Endothelial cell of umbilical vein (primary cell): ENCODE results near the gene CFAP97D1. TPM values are rescaled to one million over a fixed set of nuclear protein-coding genes. Genes with fewer than 3 reads are reported as not detected.

Source experiments
- BruUV-seq: library from RNA; stranded (reverse); fragments of 400-500 nt; replicated peaks from 2 replicates; lab custom pipeline; 2021; lab: Mats Ljungman, UMichigan
- CTCF ChIA-PET: fragments of 300-600, 350-600 bp; sonication (Branson Sonifier 250); formaldehyde crosslinking; loops from one replicate; lab custom pipeline; 2021; ENCODE audit warnings: antibody characterized with exemption, inconsistent platforms; lab: Charles Lee
- POLR2A ChIA-PET: fragments of 300-600, 350-600 bp; sonication (Branson Sonifier 250); formaldehyde crosslinking; loops from one replicate; lab custom pipeline; 2021; ENCODE audit warnings: antibody characterized with exemption, inconsistent platforms; lab: Charles Lee
- DNase-seq: peaks from one replicate; pipeline ENCODE4 v3.0.0-alpha.2; 2011; ENCODE audit warnings: low read depth, low spot score
- FAIRE-seq: peaks from 2 replicates; lab custom pipeline; 2011; peaks lifted over from hg19 to GRCh38; lab: Jason Lieb, UNC
- H2AFZ ChIP-seq: 2 replicates; pipeline ENCODE4 v1.6.0; 2012; ENCODE audit warnings: low read depth, low read length, control low read depth, inconsistent platforms
- H3K27ac ChIP-seq: 2 replicates; pipeline ENCODE4 v1.5.1; 2011; ENCODE audit warnings: low read depth, mild to moderate bottlenecking, control low read depth, low read length, moderate library complexity; ENCODE audit not compliant: insufficient read depth
- H3K27me3 ChIP-seq, 2 experiments: 2 replicates each; pipeline versions ENCODE4 v1.6.0 to v1.6.1; 2011; ENCODE audit warnings: low read length in 2 of 2, mixed read lengths in 1 of 2; ENCODE audit not compliant: control insufficient read depth in 2 of 2, insufficient read depth in 2 of 2
- H3K36me3 ChIP-seq, 2 experiments: 2 replicates in 1 of 2; 3 replicates in 1 of 2; pipeline ENCODE4 v1.5.1; 2011; ENCODE audit warnings: low read length in 2 of 2, mild to moderate bottlenecking in 1 of 2, moderate library complexity in 1 of 2; ENCODE audit not compliant: control insufficient read depth in 2 of 2, insufficient read depth in 2 of 2; ENCODE audit errors: extremely low read depth in 1 of 2
- H3K4me1 ChIP-seq: 3 replicates; pipeline ENCODE4 v1.5.1; 2011; ENCODE audit warnings: mild to moderate bottlenecking, low read length; ENCODE audit not compliant: control insufficient read depth, insufficient read depth; ENCODE audit errors: extremely low read depth
- H3K4me2 ChIP-seq: 2 replicates; pipeline ENCODE4 v1.6.1; 2011; ENCODE audit warnings: low read length, control low read depth, mixed read lengths; ENCODE audit not compliant: insufficient read depth
- H3K4me3 ChIP-seq, 3 experiments: fragments of 200-600 bp in 1 of 3; sonication (generic), shearing (Covaris generic) in 1 of 3; replicated peaks in 1 of 3; 2 replicates each; pipeline ENCODE4 v1.5.1; 2011 to 2016; ENCODE audit warnings: control low read depth in 3 of 3, low read length in 3 of 3, mild to moderate bottlenecking in 2 of 3, inconsistent platforms in 1 of 3, low read depth in 1 of 3, moderate library complexity in 1 of 3; ENCODE audit not compliant: insufficient read depth in 1 of 3
- H3K79me2 ChIP-seq: 2 replicates; pipeline ENCODE4 v1.6.0; 2012; ENCODE audit warnings: low read length, inconsistent platforms; ENCODE audit not compliant: control insufficient read depth, insufficient read depth
- H3K9ac ChIP-seq: replicated peaks from 2 replicates; pipeline ENCODE3; 2011; ENCODE audit warnings: low read length, control low read depth; ENCODE audit not compliant: insufficient read depth; ENCODE audit errors: extremely low read depth
- H3K9me1 ChIP-seq: replicated peaks from 3 replicates; pipeline ENCODE4 v1.6.0; 2011; ENCODE audit warnings: mild to moderate bottlenecking, low read length; ENCODE audit not compliant: control insufficient read depth, insufficient read depth; ENCODE audit errors: extremely low read depth
- H3K9me3 ChIP-seq: replicated peaks from 2 replicates; pipeline ENCODE4 v1.5.1; 2012; ENCODE audit warnings: low read length, inconsistent platforms; ENCODE audit not compliant: control insufficient read depth, insufficient read depth
- H4K20me1 ChIP-seq: replicated peaks from 2 replicates; pipeline ENCODE3; 2011; ENCODE audit warnings: mild to moderate bottlenecking, low read length; ENCODE audit not compliant: control insufficient read depth, insufficient read depth; ENCODE audit errors: extremely low read depth
- CTCF ChIP-seq, 2 donors: IDR thresholded peaks; 1 replicate in 1 of 2; 2 replicates in 1 of 2; pipeline ENCODE4 v1.5.1; 2011; ENCODE audit warnings: low read length in 2 of 2, mild to moderate bottlenecking in 2 of 2, moderate library complexity in 2 of 2, control low read depth in 1 of 2, inconsistent platforms in 1 of 2, low read depth in 1 of 2; ENCODE audit not compliant: insufficient read depth in 1 of 2; ENCODE audit errors: extremely low read depth in 1 of 2
- EZH2 ChIP-seq: IDR thresholded peaks from 2 replicates; pipeline ENCODE4 v1.6.1; 2012; ENCODE audit warnings: borderline replicate concordance, low read depth, mild to moderate bottlenecking, moderate library complexity, low read length, inconsistent platforms; ENCODE audit not compliant: severe bottlenecking
- FOS ChIP-seq: IDR thresholded peaks from 2 replicates; pipeline ENCODE4 v1.6.1; 2011; ENCODE audit warnings: mild to moderate bottlenecking, low read length, moderate library complexity, borderline replicate concordance; ENCODE audit not compliant: insufficient read depth
- GATA2 ChIP-seq: IDR thresholded peaks from 2 replicates; pipeline ENCODE4 v1.7.0; 2011; ENCODE audit warnings: low read depth, mild to moderate bottlenecking, moderate library complexity, mixed read lengths, low read length; ENCODE audit not compliant: insufficient read length, insufficient read depth
- JUN ChIP-seq: IDR thresholded peaks from 2 replicates; pipeline ENCODE4 v1.6.1; 2011; ENCODE audit warnings: borderline replicate concordance, low read depth; ENCODE audit not compliant: insufficient read length, insufficient read depth
- MYC ChIP-seq: IDR thresholded peaks from one replicate; pipeline ENCODE4 v1.6.1; 2011; ENCODE audit warnings: mild to moderate bottlenecking, low read depth, low read length
- POLR2A ChIP-seq: IDR thresholded peaks from 2 replicates; pipeline ENCODE4 v1.6.1; 2012; ENCODE audit warnings: low read depth, mild to moderate bottlenecking, control low read depth, low read length
- POLR2AphosphoS5 ChIP-seq: IDR thresholded peaks from 2 replicates; pipeline ENCODE4 v1.6.1; 2012; ENCODE audit warnings: low read depth, mild to moderate bottlenecking, control low read depth, low read length, moderate library complexity; ENCODE audit not compliant: insufficient read depth
- dilution Hi-C: fragments of 300-500 bp; cut with MboI; formaldehyde crosslinking; loops from one replicate; pipeline ENCODE4 v1.15.0; 2019; ENCODE audit warnings: low sequenced_read_pairs; ENCODE audit not compliant: extremely low pct_ligation_motif_present
- intact Hi-C: fragments of 100-400 bp; cut with micrococcal nuclease; formaldehyde crosslinking; loops from one replicate; pipeline ENCODE4 v1.10.0; 2022
- polyA plus RNA-seq, 4 experiments: library from polyadenylated mRNA; depleted of rRNA in 3 of 4; stranded (reverse) in 3 of 4; unstranded in 1 of 4; fragments of >200 nt; gene quantifications; 2 replicates each; pipeline versions ENCODE4 v1.2.1 to v1.2.3, GENCODE V29; 2011 to 2012; ENCODE audit warnings: missing spikeins in 1 of 4
- total RNA-seq: library from RNA; stranded (reverse); gene quantifications from 2 replicates; pipeline ENCODE4 v1.2.3, GENCODE V29; 2021
- TF ChIP-seq, protein P1 (sequence below): IDR thresholded peaks from 2 replicates; pipeline ENCODE4 v1.6.1; 2011; ENCODE audit not compliant: insufficient read depth, insufficient read length

Gene CFAP97D1
- total and polyA plus RNA-seq, 2 donors (not counting 3 experiments of a cell fraction or from before 2014, with no cell fraction given): not detected

- ChIA-PET POLR2A (no interaction called here), CTCF (no interaction called here)
- no peaks in the 10 kb centered on the region for H3K9me1 ChIP-seq
- no peaks in the 10 kb centered on the region for H3K79me2 ChIP-seq
- peak overlapping the region; percentile 51 for H3K4me2 ChIP-seq
- no TSS peak for BruUV-seq
- DNase-seq: no peak
- H3K9ac ChIP-seq: no peak overlapping the region
- no peak for FAIRE-seq
- H3K4me3 ChIP-seq: no peak overlapping the region
- H3K4me1 ChIP-seq: peaks cover 22% of the 10 kb centered on the region
- no peaks in the 10 kb centered on the region for H3K9me3 ChIP-seq
- no peaks in the 10 kb centered on the region for H4K20me1 ChIP-seq
- no peak for TF ChIP-seq GATA2
- TF ChIP-seq FOS: peak; percentile 62
- TF ChIP-seq POLR2AphosphoS5: peak; percentile 38
- TF ChIP-seq EZH2: no peak
- peaks cover 0 to 3% of the 10 kb centered on the region in 2 experiments for H3K27me3 ChIP-seq
- no peak overlapping the region for H3K27ac ChIP-seq
- intact Hi-C loops (no loop called here), dilution Hi-C loops (no loop called here)
- H3K36me3 ChIP-seq: no peaks in the 10 kb centered on the region
- no peak overlapping the region for H2AFZ ChIP-seq
Measured at GRCh38 chr17:43784068-43784467, 3.8 kb downstream of the CFAP97D1 start.

DNA sequence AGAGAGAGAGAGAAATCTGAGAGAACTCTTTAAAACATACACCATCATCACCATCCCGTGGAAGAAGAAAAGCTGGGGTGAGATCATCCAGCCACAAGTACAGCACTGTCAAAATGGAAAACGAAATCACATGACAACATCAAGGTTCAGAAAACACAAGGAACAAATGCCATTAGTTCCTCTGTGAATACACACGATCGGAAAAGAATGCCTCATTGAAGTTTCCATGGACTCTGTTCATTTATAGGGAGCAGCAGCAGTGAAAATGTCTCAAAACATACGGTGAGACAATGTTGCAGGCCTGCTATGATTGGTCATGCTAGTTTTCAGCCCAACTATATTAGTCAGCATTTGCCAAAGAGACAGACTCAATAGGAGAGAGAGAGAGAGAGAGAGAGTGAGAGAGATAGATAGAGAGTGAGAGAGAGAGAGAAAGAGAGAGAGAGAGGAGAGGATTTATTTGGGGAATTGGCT is 4.4 kb downstream of the CFAP97D1 start:
- no peak overlapping the region for H3K9ac ChIP-seq

More for the DNA sequence above, 4.4 kb downstream of the CFAP97D1 start:
- no peaks in the 10 kb centered on the region for H4K20me1 ChIP-seq
- no peak overlapping the region for H3K4me2 ChIP-seq
- CTCF ChIA-PET: interaction anchor here (0.7 kb wide), 1 partner anchor 62 kb away, joined by 3 read pairs; no protein-coding TSS in a partner anchor
- peaks cover 1 to 3% of the 10 kb centered on the region in 2 experiments for H3K27me3 ChIP-seq
- intact Hi-C loops: no loop called here
- H3K9me1 ChIP-seq: no peaks in the 10 kb centered on the region
- no peak overlapping the region for H3K27ac ChIP-seq
- H3K36me3 ChIP-seq: no peaks in the 10 kb centered on the region
- peaks cover 17% of the 10 kb centered on the region for H3K4me1 ChIP-seq
- POLR2A ChIA-PET: no interaction called here
- dilution Hi-C loops: no loop called here
- BruUV-seq: no TSS peak
- DNase-seq (no peak), FAIRE-seq (no peak)
- no peak for TF ChIP-seq FOS
- TF ChIP-seq POLR2A: no peak
- TF ChIP-seq, protein P1, sequence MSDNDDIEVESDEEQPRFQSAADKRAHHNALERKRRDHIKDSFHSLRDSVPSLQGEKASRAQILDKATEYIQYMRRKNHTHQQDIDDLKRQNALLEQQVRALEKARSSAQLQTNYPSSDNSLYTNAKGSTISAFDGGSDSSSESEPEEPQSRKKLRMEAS: no peak
- TF ChIP-seq JUN: no peak
- no peak for TF ChIP-seq EZH2
- TF ChIP-seq MYC: no peak
- TF ChIP-seq GATA2: no peak
- no peak for TF ChIP-seq POLR2AphosphoS5
- no peak for TF ChIP-seq CTCF (IDR thresholded peaks at IDR 0.05; ENCODE audit: extremely low read depth in 1 of 2, insufficient read depth in 1 of 2, low read depth in 1 of 2, low read length in 2 of 2)
- H2AFZ ChIP-seq: no peak overlapping the region
- no peak overlapping the region for H3K4me3 ChIP-seq
- no peaks in the 10 kb centered on the region for H3K79me2 ChIP-seq
- no peaks in the 10 kb centered on the region for H3K9me3 ChIP-seq
